Testis (tissue), 2 donors: ENCODE results near the gene BRI3.

Experiments used
- POLR2A ChIP-seq: fragments of 450-650 bp; IDR thresholded peaks from one replicate; pipeline ENCODE4 v1.6.1; 2017; ENCODE audit warnings: antibody characterized with exemption, mild to moderate bottlenecking, moderate library complexity
- TF ChIP-seq, protein P1 (sequence below), 3 experiments: fragments of 450-650 bp in 2 of 3; fragments of 200-600 bp in 1 of 3; sonication (generic) in 1 of 3; IDR thresholded peaks; one replicate each; pipeline ENCODE4 v1.5.1; 2016 to 2019; ENCODE audit warnings: antibody characterized with exemption in 3 of 3, mild to moderate bottlenecking in 2 of 3, moderate library complexity in 1 of 3

- TF ChIP-seq, protein P1, sequence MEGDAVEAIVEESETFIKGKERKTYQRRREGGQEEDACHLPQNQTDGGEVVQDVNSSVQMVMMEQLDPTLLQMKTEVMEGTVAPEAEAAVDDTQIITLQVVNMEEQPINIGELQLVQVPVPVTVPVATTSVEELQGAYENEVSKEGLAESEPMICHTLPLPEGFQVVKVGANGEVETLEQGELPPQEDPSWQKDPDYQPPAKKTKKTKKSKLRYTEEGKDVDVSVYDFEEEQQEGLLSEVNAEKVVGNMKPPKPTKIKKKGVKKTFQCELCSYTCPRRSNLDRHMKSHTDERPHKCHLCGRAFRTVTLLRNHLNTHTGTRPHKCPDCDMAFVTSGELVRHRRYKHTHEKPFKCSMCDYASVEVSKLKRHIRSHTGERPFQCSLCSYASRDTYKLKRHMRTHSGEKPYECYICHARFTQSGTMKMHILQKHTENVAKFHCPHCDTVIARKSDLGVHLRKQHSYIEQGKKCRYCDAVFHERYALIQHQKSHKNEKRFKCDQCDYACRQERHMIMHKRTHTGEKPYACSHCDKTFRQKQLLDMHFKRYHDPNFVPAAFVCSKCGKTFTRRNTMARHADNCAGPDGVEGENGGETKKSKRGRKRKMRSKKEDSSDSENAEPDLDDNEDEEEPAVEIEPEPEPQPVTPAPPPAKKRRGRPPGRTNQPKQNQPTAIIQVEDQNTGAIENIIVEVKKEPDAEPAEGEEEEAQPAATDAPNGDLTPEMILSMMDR (IDR thresholded peaks at IDR 0.05): no peak
- TF ChIP-seq POLR2A: no peak
Observed at GRCh38 chr7:98235901-98236300, 45.6 kb upstream of the BRI3 start.
